Transverse colon (tissue), 4 donors: ENCODE measurements around the gene PRSS56. TPM values are rescaled to one million over a fixed set of nuclear protein-coding genes. Genes with fewer than 3 reads are reported as not detected.

ENCODE experiments used
- DNase-seq: peaks from one replicate; pipeline ENCODE4 v3.0.0-alpha.2; 2019
- H3K27ac ChIP-seq, 4 donors: fragments of 200-600 bp; sonication (generic); 2 replicates each; pipeline ENCODE4 v1.5.1; 2016 to 2018; ENCODE audit warnings: inconsistent platforms in 4 of 4
- H3K27me3 ChIP-seq: fragments of 200-600 bp; sonication (generic); 2 replicates; pipeline ENCODE4 v1.5.1; 2017; ENCODE audit warnings: inconsistent platforms
- H3K36me3 ChIP-seq, 4 donors: fragments of 200-600 bp; sonication (generic); 2 replicates each; pipeline ENCODE4 v1.5.1; 2017 to 2019; ENCODE audit warnings: inconsistent platforms in 4 of 4
- H3K4me1 ChIP-seq, 4 donors: fragments of 200-600 bp; sonication (generic); 2 replicates each; pipeline ENCODE4 v1.5.1; 2017 to 2020; ENCODE audit warnings: inconsistent platforms in 4 of 4
- H3K4me3 ChIP-seq, 4 donors: fragments of 200-600 bp; sonication (generic); 1 replicate in 1 of 4; 2 replicates in 3 of 4; pipeline versions ENCODE4 v1.5.1 to v1.6.1; 2017 to 2019; ENCODE audit warnings: inconsistent platforms in 4 of 4
- H3K9me3 ChIP-seq, 2 donors: fragments of 200-600 bp; sonication (generic); 2 replicates each; pipeline ENCODE4 v1.5.1; 2017 to 2019; ENCODE audit warnings: inconsistent platforms in 2 of 2
- CTCF ChIP-seq, 5 experiments: fragments of 200-600 bp in 3 of 5; fragments of 450-650 bp in 2 of 5; sonication (generic) in 3 of 5; IDR thresholded peaks; 1 replicate in 2 of 5; 2 replicates in 3 of 5; pipeline ENCODE4 v1.5.1; 2016 to 2017; ENCODE audit warnings: antibody characterized with exemption in 5 of 5, inconsistent platforms in 3 of 5, mild to moderate bottlenecking in 2 of 5, moderate library complexity in 1 of 5
- EP300 ChIP-seq: sonication (generic); formaldehyde crosslinking; IDR thresholded peaks from one replicate; pipeline ENCODE4 v1.6.1; 2017; ENCODE audit warnings: antibody characterized with exemption, low read depth
- POLR2A ChIP-seq: fragments of 450-650 bp; IDR thresholded peaks from one replicate; pipeline ENCODE4 v1.6.1; 2016; ENCODE audit warnings: antibody characterized with exemption, mild to moderate bottlenecking, moderate library complexity
- POLR2AphosphoS5 ChIP-seq, 3 donors: sonication (generic); formaldehyde crosslinking; IDR thresholded peaks; one replicate each; pipeline ENCODE4 v1.6.1; 2016; ENCODE audit warnings: antibody characterized with exemption in 3 of 3
- WGBS, 2 donors: methylation state at CpG; one replicate each; pipeline ENCODE4 v1.1.5; 2018; ENCODE audit warnings: low coverage in 1 of 2; 5-methylcytosine and 5-hydroxymethylcytosine counted together
- in situ Hi-C, 4 donors: fragments of 200-750 bp; cut with MboI; loops; one replicate each; pipeline versions ENCODE4 v1.15.0 to v1.15.1; 2017; ENCODE audit warnings: low sequenced_read_pairs in 3 of 4, low pct_ligation_motif_present in 1 of 4, low pct_unique_long_range_greater_than_20kb in 1 of 4
- intact Hi-C: fragments of 100-400 bp; cut with DNase I; formaldehyde crosslinking; loops from one replicate; pipeline ENCODE4 v1.15.1; 2023; ENCODE audit warnings: low total_unique reads
- total RNA-seq, 4 donors: library from RNA; depleted of rRNA; stranded (reverse); fragments of >200 nt; gene quantifications; one replicate each; pipeline ENCODE4 v1.1.0, GENCODE V29; 2016

Gene PRSS56
- total RNA-seq, 4 donors from 2014 or later, result not detected

DNA sequence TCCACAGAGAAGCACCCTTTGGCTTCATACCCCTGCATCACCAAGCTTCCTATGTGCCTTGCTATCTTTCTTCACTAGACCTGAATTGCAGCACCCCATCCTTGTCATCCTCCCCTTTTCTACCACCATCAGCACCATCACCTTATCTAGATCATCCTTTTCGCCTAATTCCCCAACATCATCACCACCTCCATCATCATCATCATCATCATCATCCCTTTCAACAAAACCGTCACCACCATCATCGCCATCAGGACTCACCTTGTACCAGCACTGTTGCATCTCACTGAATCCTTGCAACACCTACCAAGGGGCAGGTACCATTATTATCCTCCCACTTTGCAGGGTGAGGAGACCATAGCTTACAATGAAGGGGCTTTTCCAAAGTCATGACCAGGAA lies 21.7 kb upstream of the PRSS56 start:
- H3K27ac ChIP-seq, result no peak overlapping the region
- H3K36me3 ChIP-seq, result no peaks in the 10 kb centered on the region
- H3K9me3 ChIP-seq, result no peaks in the 10 kb centered on the region
- no peak for TF ChIP-seq POLR2AphosphoS5 (IDR thresholded peaks at IDR 0.05)
- TF ChIP-seq POLR2A, result no peak
- TF ChIP-seq EP300, result no peak
- TF ChIP-seq CTCF (IDR thresholded peaks at IDR 0.05), result no peak
- H3K4me3 ChIP-seq, result no peak overlapping the region
- peaks cover 0 to 13% (median 8%) of the 10 kb centered on the region in 4 donors for H3K4me1 ChIP-seq
- in situ Hi-C loops (no loop called here), intact Hi-C loops (no loop called here)
- DNase-seq, result no peak
- 92% methylated on average over 3 of the region's 3 CpGs for WGBS, 2 donors
- H3K27me3 ChIP-seq, result peaks cover 23% of the 10 kb centered on the region

DNA sequence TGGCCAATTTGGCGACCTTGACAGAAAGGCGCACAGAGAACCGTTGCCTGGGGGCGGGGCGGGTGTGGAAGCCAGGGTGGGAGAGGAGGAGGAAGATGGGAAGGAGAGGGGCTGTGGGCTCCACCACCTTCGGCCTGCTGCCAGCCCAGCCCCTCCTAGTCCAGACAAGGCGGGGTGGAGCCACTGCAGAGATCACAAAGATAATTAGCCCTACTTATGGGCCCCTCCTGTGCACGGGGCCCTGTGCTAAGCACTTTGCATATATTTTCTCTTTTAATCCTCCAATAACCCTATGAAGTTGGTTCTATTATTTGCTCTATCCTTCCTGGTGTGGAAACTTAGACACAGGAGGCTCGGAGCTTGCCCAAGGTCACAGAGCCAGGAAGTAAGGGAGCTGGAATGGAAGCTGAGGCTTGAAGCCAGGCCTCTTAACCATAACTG lies 18.8 kb upstream of the PRSS56 start:
- Histone ChIP-seq H3K4me3 (no peak overlapping the region), H3K27ac (no peak overlapping the region), H3K4me1 (peaks cover 0 to 15% (median 11%) of the 10 kb centered on the region in 4 donors), H3K27me3 (peaks cover 50% of the 10 kb centered on the region), H3K9me3 (no peaks in the 10 kb centered on the region), H3K36me3 (no peaks in the 10 kb centered on the region)
- no peak for DNase-seq
- in situ Hi-C loops, result no loop called here
- no peak for TF ChIP-seq EP300
- TF ChIP-seq CTCF (IDR thresholded peaks at IDR 0.05), result no peak
- no peak for TF ChIP-seq POLR2A
- TF ChIP-seq POLR2AphosphoS5 (IDR thresholded peaks at IDR 0.05), result no peak
- intact Hi-C loops, result no loop called here
- 69% methylated on average over 9 of the region's 9 CpGs; no CpG with 5 or more reads in 1 of the 2 donors for WGBS, 2 donors

DNA sequence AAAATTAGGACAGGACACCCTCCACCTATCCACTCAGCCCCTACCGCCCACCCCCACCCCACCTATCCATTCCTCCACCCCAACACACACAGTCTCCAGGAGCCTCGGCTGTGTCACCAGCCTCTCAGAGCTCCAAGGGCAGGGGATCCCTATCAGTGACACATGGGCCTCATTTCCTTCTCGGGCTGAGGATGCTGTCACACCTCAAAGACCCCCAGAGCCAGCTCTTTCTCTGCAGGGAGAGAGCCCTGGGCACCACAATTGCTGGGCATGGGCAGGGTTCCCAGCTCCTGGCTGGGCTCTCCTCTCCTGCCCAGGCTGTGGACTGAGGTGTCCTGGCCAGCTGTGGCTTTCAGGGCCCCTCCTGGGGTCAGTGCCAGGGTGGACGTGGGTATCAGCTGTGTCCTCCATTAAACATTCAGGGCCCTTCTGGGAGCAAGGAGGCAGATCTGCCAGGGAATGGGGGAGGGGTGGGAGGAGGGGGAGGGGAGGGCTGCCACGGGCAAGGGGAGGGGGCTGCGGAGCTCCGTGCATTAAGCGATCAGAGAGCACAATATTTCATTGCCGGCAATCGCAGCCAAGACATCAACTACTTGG lies 18.3 kb upstream of the PRSS56 start:
- H3K4me1 ChIP-seq, result peaks cover 0 to 15% (median 11%) of the 10 kb centered on the region in 4 donors
- intact Hi-C loops (no loop called here), in situ Hi-C loops (no loop called here)
- H3K27me3 ChIP-seq, result peaks cover 54% of the 10 kb centered on the region
- H3K36me3 ChIP-seq, result no peaks in the 10 kb centered on the region
- WGBS, 2 donors, result 59% methylated on average over 9 of the region's 10 CpGs; no CpG with 5 or more reads in 1 of the 2 donors
- H3K4me3 ChIP-seq, result no peak overlapping the region
- no peak for TF ChIP-seq EP300
- TF ChIP-seq POLR2AphosphoS5 (IDR thresholded peaks at IDR 0.05), result no peak
- TF ChIP-seq POLR2A, result no peak
- TF ChIP-seq CTCF (IDR thresholded peaks at IDR 0.05), result no peak
- no peaks in the 10 kb centered on the region for H3K9me3 ChIP-seq
- no peak for DNase-seq
- H3K27ac ChIP-seq, result no peak overlapping the region

GRCh38 chr2:232502511-232502910 lies 17.7 kb upstream of the PRSS56 start:
- H3K9me3 ChIP-seq, result no peaks in the 10 kb centered on the region
- H3K27ac ChIP-seq, result no peak overlapping the region
- WGBS, 2 donors, result 18 to 50% methylated on average over 1 to 18 of the region's 21 CpGs
- H3K36me3 ChIP-seq, result no peaks in the 10 kb centered on the region
- H3K27me3 ChIP-seq, result peaks cover 54% of the 10 kb centered on the region
- in situ Hi-C loops (no loop called here), intact Hi-C loops (no loop called here)
- peak overlapping the region in 1 of 4 donors; percentile 45 for H3K4me3 ChIP-seq
- no peak for TF ChIP-seq EP300
- TF ChIP-seq POLR2AphosphoS5 (IDR thresholded peaks at IDR 0.05), result no peak
- no peak for TF ChIP-seq CTCF (IDR thresholded peaks at IDR 0.05)
- TF ChIP-seq POLR2A, result no peak
- H3K4me1 ChIP-seq, result peaks cover 0 to 15% (median 11%) of the 10 kb centered on the region in 4 donors
- DNase-seq, result no peak
